A549 (cell line): ENCODE measurements around the gene CSGALNACT2.

Experiments
- CEBPB ChIP-seq, 2 experiments: fragments of >200 bp in 1 of 2; sonication (Bioruptor Twin) in 1 of 2; formaldehyde crosslinking in 1 of 2; IDR thresholded peaks; 2 replicates each; pipeline ENCODE4 v1.6.1; 2012 to 2016
- CHD2 ChIP-seq: fragments of 150-350 bp; IDR thresholded peaks from 2 replicates; pipeline ENCODE4 v1.6.1; 2014; ENCODE audit warnings: low read length; ENCODE audit not compliant: partially characterized antibody
- CTCF ChIP-seq: fragments of >200 bp; sonication (Bioruptor Twin); formaldehyde crosslinking; IDR thresholded peaks from 3 replicates; pipeline ENCODE4 v1.5.1; 2016
- JUN ChIP-seq, 2 experiments: fragments of >200 bp; sonication (Bioruptor Twin); formaldehyde crosslinking; IDR thresholded peaks; 2 replicates in 1 of 2; 3 replicates in 1 of 2; pipeline ENCODE4 v1.6.1; 2016 to 2017
- MYC ChIP-seq: IDR thresholded peaks from 2 replicates; pipeline ENCODE4 v1.6.1; 2012; ENCODE audit warnings: mild to moderate bottlenecking, inconsistent platforms, low read length, improper control_type of control experiment, borderline replicate concordance
- POLR2A ChIP-seq: IDR thresholded peaks from 2 replicates; pipeline ENCODE4 v1.6.1; 2012; ENCODE audit warnings: mild to moderate bottlenecking, low read length
- RAD21 ChIP-seq, 2 experiments: fragments of >200 bp in 1 of 2; sonication (Bioruptor Twin) in 1 of 2; formaldehyde crosslinking in 1 of 2; IDR thresholded peaks in 1 of 2; conservative IDR thresholded peaks in 1 of 2; 2 replicates in 1 of 2; 3 replicates in 1 of 2; pipeline ENCODE4 v1.6.1; 2012 to 2018; ENCODE audit warnings: inconsistent platforms in 1 of 2
- SMC3 ChIP-seq: fragments of >200 bp; sonication (Bioruptor Twin); formaldehyde crosslinking; IDR thresholded peaks from 3 replicates; pipeline ENCODE4 v1.6.1; 2018; ENCODE audit warnings: inconsistent platforms

DNA sequence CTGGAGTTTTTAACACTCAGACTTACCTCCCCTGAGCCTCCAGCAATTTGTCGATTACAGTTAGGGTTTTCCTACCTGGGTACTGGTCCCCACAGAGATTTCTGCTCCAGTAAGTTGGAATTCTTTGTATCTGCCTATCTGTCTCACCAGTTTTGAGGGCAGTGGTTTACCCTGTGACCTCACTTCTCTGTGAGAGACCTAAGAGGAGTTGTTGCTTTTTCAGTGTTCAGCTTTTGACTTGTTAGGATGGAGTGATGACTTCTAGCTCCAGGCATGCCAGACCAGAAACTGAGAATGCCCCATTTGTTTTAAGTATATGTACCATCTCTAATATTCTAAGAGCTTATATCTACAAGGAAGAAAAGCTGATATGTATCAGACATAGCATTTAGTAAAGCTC is 42.9 kb downstream of the CSGALNACT2 start:
- TF ChIP-seq POLR2A (no peak), CHD2 (no peak), SMC3 (no peak), MYC (no peak), CTCF (no peak), RAD21 (conservative IDR thresholded peaks at IDR 0.05 in 1 of 2, IDR thresholded peaks at IDR 0.05 in 1 of 2) (no peak), CEBPB (IDR thresholded peaks at IDR 0.05) (no peak), JUN (IDR thresholded peaks at IDR 0.05) (no peak)
